Non-pigmented ciliary epithelial cell (primary cell): ENCODE measurements around the gene MFSD11.
"Not testable (repeated sequence)": the region's sequence is repeated elsewhere in the genome, so short reads cannot be mapped to it uniquely, and the experiment has no call there.

ENCODE experiments used
- DNase-seq: peaks from one replicate; pipeline ENCODE4 v3.0.0-alpha.2; 2010; ENCODE audit warnings: low read depth

Gene MFSD11

DNA sequence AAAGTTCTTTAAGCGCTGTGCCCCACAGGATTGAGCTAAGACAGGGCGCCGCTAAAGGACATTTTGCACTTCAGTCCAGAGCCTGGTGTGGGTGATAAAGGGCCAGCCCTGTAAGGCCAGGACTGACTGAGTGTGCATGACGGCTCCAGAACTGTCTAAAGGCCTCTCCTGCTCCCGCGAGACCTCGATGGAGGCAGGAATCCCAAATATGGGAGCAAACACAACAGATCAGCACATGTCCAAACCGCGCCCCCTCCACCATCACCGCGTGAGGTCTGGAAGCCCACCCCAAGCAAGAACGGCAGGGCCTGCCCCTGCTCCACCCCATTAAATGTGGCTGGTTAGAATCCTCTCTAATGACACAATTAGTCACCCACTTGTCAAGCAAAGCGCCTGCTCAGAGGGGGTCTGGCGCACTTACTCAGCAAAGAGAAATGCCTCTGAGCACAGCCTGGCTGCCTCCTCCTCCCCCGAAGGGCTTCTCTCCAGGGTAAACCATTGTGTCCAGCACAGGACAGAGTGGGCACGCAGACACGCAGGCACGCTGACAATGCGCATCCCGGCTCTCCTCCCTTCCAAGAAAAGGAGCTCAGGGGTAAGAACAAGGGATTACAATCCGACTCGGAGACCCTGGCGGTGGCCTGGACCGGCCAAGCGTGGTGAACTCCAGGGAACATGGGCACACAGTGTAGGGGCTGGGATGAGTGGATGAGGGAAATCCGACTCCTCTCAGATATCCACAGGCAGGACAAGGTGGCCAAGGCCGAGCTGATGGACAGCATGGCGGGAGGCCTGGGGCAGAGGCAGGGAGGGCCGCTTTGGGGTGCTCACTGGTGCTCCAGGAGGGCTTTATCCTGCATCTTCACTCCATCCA, 28.6 kb upstream of the MFSD11 start:
- peak; percentile 88 for DNase-seq

DNA sequence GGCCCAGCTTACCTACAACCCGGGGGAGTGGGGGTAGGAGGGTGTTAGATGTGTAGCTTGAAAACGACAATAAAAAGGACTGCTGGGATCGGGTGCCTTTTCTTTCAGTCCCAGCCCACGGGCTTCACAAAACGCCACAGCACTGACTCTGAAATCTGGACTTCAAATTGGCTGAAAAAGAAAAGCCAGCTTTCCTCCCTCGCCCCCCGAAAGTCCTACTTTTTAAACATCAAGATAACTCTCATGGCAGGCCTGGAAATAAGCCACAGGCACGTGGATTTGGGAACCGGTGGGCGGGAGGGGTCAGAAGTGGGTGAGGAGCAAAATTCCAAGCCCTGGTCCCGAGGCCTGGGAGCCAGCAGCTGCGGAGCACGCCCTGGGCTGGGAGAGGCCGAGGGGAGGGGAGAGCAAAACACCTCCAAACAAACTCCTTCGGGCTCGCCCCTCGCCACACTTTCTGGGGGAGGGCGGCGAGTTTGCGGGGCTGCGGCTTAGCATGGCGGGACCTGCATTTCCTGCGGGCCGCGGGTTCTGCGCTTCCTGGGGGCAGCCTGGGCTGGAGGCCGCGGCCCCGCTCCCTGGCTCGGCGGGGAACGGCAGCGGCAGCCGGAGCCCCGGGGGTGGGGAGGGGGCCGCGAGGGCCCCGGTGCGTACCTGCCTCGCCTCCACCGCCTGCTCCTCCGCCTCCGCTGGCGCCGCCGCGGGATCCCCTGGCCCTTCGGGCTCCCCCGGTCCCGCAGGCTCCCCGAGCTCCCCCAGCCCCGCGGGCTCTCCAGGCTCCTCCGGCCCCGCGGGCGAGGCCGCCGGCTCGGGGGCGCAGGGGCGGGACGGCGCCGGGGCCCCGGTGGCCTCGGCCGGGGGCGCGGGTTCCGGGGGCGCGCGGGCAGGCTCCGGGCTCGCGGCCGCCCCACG, 27.7 kb upstream of the MFSD11 start:
- DNase-seq, result not testable (repeated sequence)

DNA sequence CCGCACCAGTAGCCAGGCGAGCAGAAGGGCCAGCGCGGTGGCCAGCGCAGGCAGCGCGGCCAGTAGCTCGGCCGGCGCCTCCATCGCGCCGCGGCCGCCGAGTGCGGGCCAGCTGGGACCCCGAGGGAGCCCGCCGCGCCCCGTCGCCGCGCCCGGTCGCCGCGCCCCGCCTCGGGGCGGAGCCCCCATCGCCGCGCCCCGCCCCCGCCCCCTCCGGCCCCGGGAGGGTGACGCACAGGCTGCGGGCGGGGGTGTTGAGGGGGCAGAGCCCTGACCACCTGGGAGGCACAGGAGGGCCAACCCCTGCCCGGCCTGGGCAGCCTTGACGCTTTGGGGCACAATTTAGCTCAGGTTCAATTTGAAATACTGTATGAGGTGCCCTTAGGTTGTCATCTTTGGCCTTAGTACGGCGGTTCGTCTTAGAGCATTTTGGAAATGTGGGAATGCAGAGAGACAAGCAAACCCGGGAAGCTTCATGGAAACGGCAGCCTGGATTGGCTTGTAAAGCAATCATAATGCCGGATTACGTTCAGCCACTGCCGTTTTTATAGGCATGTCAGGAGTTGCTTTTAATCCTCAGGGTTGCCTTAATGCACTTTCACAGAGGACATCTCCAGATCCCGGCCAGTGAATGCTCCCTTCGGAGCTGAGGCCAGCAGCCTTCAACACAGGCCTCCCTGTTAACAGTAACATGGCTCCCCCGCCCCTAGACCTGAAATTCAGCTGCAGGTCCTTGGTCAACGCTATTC, 26.9 kb upstream of the MFSD11 start, which contains the start of gene MXRA7:
TSS of gene MXRA7 (minus strand) at position 103 of the 749 bp plus-strand sequence. CDS start at position 84, 19 bp downstream.
- DNase-seq, result no peak

DNA sequence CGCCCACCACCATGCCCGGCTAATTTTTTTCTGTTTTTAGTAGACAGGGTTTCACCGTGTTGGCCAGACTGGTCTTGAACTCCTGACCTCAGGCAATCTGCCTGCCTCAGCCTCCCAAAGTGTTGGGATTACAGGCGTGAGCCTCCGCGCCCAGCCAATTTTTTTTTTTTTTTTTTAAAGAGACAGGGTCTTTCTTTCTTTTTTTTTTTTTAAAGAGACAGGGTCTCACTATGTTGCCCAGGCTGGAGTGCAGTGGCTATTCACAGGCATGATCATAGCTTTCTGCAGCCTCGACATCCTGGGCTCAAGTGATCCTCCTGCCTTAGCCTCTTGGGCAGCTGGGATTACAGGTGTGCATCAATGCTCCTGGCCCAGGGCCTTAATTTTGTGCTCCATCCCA, 25.6 kb upstream of the MFSD11 start:
- not testable (repeated sequence) for DNase-seq

DNA sequence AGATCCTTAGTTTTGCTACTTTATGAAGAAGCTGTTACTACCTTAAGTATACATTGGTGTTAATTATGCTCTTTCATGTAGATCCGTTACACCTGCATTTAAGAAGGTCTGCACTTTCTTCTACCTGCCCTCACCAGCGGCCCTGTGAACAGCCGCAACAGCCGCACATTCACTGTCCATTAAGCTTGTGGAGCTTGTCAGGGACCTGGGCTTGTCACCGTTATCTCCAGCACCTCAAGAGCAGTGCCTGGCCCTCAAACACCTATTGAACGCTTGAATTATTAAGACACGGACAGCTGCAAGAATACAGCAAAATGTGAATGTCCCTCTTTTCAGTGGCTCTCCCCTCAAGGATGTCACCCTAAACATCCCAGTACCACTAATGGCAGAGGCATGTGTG, 24.2 kb upstream of the MFSD11 start:
- no peak for DNase-seq

DNA sequence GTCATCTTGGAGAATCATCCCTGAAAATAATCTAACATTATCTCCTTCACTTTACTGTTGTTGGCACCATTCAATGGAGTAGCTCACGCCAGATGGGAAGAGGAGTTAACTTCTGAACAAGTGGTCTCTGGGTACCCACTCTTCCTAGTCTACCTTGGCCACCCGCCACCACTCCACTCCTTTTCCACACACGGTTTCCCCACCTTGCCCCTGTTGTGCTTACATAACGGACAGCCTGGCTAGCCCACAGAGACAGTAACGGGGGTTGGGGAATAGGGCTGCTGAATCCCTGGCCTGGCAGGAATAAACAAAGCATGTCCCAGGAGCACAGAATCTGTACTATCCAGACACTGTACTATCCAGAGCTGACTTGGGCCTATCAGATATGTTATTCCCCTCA, 23.6 kb upstream of the MFSD11 start:
- no peak for DNase-seq

DNA sequence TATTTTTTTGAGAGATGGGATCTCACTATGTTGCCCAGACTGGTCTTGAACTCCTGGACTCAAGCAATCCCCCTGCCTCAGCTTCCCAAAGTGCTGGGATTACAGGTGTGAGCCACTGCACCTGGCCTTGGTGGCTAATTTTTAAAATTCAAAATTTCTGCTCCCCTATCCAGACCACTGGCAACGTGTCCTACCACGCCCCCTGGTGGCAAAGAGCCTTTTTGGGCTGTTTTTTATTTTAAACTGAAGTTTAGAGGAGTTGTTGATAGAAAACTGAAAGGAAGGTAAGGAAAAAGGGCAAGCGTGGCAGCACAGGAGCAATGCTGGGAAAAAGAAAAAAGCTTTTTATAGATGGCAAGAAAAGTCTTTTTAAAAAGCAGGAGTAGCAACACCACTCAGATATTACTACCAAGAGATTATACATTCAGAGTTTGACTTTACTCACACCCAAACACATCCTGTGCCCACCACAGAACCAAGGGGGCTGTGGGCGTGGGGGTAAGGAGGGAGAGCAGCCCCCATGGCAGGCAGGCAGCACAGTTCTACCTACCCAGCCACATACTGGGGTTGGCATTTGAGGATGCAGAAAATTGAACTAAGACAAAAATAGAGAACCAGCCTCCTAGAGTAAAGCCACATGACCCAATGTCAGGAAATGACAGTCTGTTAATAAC, 23.0 kb upstream of the MFSD11 start:
- DNase-seq, result no peak

DNA sequence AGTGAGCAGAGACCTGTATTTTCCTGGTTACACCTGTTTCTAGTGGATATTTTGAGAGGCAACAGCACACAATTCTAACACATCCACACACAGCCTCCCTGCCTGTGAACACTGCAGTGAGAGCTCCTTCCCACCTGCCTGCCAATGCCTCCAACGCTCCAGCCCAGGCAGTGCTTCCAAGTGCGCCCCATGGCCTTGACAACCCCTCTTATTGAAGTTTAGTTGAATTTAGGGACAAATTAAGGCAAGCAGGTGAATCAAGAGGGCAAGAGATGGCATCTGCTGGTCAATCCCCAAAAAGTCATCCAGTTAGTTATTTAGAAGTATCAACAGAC, 22.5 kb upstream of the MFSD11 start:
- no peak for DNase-seq

DNA sequence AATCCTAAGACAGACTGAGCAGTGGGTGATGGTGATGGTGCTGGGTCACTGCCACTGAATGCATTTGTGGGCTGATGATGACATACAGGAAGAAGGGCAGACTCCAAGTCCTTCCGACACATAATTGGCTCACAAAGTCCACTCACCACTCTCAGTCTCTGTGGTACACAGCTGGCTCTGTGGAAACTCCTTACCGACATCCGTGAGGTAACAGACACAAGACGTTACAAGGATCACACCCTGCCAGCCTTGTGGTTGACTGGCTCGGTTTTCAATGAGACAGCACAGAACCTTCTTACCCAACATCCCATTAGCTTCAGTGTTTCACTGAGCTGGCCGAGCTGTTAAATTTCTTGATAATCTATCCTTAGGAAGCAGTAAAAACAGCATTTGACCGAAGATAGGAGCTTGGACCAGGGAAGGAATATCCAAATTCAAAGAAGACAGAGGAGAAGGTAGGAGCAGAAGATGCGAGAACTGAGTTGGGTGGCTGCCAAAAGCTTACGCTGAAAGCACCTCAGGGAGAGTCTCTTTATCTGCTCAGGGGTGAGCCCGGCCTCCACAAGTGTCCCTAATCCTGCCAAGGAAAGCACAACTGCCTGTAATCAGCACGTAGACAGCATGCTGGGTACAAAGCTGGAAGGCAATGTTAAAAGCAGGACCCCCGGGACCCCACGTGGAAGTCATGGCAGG, 21.6 kb upstream of the MFSD11 start:
- peak; percentile 100 for DNase-seq

DNA sequence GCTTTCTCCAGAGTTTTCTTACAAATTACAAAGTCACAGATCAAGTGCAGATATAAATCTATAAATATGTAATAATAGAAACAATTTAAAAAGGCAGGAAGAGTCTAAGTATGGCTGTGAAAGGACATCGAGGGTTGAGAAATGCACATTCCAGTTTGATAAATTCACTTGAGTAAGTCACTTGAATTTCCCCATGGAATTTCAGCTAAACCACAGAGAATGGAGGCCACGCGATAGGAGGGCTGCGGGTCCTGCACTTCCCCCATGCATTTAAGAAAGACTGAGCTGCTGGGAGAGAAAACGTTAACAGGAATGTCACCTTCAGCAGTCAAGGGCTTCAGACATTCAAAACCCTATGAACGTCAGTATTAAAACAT, 21.1 kb upstream of the MFSD11 start:
- peak; percentile 88 for DNase-seq

DNA sequence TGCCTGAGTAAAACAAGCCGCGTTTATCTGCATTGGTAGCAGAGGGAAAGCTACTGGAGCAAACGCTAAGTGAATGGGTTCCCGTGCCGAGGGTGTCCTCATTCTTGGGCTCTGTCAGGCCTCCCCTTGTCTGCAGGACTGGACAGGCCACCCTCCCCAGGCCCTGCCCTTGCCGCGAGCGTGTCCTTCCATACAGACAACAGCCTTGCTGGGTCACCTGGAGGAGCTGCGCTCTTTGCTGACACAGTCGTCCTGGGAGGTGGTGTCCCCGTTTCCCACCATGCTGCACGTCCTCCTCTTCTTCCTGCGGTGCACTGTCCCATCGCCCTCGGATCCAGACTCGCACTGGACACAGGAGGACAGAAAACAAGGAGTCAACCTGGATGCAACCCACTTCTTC, 19.4 kb upstream of the MFSD11 start:
- no peak for DNase-seq

DNA sequence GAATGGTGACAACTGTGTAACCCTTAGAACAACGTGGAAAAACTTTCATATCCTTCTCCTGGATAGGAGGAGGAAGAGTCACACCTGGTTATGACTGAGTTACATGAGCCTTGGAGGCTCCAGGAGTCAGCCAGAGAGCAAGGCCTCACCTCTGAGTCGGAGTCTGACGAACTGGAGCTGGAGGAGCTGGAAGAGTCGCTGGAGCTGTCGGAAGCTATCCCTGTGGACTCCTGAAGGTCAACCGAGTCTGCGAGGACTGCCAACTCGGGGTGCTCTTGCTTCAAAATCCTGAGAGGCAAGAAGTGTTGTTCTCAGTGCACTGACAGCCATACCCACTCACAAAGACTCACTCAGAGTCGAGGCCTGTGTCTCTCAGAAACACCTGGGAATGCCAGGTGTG, 17.7 kb upstream of the MFSD11 start:
- DNase-seq, result no peak

DNA sequence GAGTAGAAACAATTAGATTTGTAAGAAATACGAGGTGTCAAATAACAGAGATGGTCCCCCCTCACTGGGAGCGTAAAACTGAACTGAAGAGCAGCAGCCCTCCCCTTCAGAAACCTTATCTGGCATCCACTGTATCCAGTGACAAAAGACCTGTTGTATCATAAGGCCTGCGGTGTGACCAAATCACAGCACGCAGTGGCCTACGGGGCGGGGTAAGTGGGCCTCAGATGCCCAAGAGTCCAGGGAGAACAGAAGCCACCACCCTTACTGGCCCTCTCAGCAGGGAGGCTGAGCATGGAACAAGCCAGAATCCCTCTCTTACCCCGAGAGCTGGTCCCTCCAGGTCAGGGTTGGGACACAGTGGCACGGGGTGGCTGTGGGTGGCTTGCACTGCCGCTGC, 17.0 kb upstream of the MFSD11 start:
- no peak for DNase-seq

DNA sequence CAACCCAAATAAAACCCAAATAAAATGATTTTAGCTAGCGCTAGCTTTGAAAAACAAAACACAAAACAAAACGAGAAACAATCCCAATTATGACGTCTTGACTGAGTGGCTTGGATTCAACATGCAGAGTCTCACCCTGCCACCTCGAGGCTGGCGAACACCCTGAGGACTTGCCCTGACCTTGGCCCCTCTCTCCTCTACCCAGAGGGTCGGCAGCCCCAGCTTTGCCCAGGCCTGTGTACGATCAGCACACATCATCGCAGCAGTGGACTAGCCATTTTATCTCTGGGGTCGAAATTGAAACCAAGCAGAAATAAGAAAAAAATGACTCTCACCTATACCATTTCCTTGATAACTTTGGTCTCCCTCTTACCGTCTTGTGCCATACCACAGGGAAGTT, 16.5 kb upstream of the MFSD11 start:
- no peak for DNase-seq

DNA sequence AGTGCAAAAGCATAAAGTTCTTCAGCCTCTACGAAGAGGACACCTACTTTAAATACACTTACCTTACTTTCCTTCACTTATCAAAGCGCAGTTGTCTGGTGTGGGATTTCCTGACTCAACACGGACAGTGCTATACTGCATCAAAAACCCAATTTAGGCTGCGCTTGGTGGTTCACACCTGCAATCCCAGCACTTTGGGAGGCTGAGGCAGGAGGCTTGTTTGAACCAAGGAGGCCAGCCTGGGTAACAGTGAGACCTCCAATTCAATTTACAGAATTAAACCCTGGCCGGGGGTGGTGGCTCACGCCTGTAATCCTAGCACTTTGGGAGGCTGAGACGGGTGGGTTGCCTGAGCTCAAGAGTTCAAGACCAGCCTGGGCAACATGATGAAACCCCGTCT, 15.6 kb upstream of the MFSD11 start:
- no peak for DNase-seq

DNA sequence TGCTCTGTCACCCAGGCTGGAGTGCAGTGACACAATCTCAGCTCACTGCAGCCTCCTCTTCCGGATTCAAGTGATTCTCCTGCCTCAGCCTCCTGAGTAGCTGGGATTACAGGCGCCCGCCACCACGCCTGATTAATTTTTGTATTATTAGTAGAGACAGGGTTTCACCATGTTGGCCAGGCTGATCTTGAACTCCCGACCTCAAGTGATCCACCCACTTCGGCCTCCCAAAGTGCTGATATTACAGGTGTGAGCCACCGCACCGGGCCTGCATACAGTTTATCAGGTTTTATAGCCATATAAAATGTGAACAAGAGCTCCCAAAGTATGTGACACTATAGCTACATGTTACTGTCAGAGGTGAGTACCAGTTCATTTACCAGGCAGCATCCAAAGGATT, 14.9 kb upstream of the MFSD11 start:
- not testable (repeated sequence) for DNase-seq

DNA sequence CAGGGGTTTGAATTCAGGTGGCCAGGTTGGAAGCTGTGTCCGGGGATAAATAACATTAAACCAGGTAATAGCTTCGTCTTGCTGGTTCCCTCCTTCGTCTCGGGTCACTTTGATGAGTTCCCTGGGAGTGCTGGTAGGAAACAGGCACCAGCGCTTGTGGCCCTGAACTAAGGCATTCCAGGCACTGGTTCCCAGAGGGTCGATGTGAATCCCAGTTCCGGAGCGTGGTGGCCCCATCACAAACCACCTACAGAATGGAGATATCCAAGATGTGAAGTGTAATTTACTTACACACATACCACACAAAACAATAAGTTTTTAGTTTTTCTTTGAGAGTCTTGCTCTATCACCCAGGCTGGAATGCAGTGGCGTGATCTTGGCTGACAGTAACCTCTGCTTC, 14.1 kb upstream of the MFSD11 start:
- no peak for DNase-seq

DNA sequence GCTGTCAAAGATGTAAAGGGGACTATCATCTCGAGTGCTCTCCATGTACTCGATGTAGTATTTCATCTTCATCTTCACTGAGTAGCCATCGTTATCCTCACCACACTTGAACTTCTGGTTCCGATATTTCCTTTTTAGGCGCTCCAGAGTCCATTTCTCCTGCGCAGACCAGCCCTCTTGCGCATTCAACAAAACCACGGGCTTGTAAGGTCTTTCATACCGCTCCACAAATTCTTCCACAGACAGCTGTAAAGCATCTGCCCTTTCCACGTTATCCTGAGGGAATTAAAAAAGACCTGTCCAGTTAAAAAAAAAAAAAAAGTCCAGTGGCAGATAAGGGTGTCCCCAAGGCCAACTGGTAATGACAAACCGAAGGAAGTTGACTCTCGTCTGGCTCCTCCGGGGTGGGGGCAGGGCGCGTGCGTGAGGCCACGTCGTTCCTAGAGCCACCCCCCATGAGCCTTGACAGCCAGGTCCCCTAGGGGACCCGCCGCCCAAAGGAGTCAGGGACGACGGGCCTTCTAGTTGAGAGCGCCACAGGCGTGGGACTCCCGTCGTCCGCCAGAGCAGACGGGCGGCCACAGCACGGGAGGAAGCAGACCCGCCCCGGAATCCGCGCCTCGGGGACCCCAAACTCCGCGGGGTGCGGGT, 12.2 kb upstream of the MFSD11 start:
- no peak for DNase-seq

DNA sequence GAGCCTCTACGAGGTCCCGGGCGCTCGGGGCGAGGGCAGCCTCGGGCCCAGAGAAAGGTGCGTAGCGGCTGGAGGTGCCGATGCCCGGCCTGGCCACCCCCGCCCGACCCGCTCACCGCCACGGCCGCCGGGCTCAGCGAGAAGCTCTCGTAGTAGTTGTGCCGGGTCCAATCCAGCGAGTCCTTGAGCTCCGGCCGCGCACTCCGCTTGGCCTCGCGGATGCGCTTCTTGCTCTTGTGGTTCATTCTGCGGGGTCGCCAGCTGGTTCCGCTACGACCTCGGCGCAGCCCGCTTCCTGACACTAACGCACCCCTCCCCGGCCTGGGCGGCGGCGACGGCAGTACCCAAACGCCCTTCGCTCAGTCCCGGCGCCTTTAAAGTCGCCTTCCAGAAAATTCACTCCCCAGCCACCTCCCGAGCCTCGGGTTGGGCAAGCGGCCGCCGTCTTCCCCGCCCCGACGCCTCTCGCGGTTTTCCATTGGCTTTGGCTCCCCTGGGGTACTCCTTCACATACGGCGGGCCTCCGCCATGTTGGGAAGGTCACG, 11.6 kb upstream of the MFSD11 start, which contains the start of gene JMJD6:
TSS of gene JMJD6 (minus strand) at position 376 of the 545 bp plus-strand sequence. CDS start at position 245, 131 bp downstream.
- peak; percentile 78 for DNase-seq
